Stimulated activated CD8-positive, alpha-beta memory T cell treated with anti-CD3 and anti-CD28 coated beads, Interleukin-15, amount 100 ng/mL, for 48 hours (primary cell): ENCODE measurements around the gene FAM120A.

Experiments used
- DNase-seq, 2 donors: peaks; one replicate each; pipeline ENCODE4 v3.0.0-alpha.2; 2020; ENCODE audit warnings: low read depth in 2 of 2

Gene FAM120A

DNA sequence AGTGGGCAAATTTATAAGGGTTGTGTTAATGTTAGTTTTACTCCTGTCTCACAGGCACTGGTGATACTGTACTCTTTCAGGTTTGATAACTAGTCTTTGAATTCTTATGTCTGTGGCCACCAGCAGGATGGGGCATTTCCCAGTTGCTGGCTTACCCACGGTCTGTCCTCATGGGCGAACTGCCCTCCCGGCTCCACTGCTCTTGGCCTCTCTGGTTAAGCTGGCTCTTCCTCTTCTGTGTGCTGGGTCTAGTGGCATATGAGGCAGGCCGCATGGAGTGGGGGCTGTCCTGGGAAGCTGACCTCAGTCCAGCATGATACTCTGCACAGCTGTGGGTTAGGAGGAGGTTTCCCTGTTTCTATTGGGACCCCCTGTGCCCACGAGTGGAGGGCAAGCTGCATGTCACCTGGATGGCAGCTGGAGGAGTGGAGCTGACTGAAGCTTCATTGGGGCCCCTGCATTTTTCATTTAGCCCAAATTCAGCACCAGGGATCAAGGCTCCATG lies 144.4 kb downstream of the FAM120A start:
- DNase-seq, result no peak

DNA sequence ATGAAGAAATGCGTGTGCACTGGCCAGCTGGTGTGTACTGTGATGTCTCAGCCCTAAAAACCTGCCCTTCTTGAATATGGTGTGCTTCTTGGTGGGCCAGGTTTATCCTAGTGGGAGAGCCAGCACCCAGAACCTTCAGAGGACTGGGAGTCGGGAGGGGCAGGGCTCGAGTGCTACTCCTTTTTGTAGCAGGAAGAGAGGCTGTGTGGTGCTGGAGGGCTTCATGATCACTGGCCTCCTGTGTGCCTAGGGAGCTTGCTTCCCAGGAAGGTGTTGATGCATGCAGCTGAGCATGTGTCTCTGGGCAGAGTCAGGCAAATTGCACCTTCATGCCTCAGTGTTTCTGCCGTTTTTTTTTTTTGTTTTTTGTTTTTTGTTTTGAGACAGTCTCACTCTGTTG lies 144.9 kb downstream of the FAM120A start:
- no peak for DNase-seq

DNA sequence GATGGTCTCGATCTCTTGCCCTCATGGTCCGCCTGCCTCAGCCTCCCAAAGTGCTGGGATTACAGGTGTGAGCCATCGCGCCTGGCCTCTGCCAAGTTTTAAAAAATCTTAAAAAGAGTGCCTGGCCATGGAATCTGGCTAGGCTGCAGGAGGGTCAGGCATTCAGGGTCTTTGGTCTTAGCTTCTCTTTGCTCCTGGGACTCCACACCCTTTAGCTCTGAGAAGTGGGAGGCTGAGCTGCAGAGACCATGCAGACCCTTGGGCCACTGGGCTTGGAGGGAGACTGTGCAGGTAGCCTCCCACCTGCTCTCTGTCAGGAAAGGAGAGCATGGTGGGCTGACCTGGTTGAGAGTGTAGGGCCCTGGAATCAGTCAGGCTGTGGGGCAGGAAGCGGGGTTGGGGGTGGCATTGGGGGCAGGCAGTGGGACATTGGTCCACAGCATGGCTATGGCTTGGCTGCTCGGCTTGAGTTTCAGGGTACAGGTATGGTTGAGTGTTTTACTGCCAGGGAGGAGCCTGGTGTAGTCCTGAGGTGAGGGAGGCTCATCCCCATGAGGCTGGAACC lies 145.7 kb downstream of the FAM120A start:
- DNase-seq, result no peak

DNA sequence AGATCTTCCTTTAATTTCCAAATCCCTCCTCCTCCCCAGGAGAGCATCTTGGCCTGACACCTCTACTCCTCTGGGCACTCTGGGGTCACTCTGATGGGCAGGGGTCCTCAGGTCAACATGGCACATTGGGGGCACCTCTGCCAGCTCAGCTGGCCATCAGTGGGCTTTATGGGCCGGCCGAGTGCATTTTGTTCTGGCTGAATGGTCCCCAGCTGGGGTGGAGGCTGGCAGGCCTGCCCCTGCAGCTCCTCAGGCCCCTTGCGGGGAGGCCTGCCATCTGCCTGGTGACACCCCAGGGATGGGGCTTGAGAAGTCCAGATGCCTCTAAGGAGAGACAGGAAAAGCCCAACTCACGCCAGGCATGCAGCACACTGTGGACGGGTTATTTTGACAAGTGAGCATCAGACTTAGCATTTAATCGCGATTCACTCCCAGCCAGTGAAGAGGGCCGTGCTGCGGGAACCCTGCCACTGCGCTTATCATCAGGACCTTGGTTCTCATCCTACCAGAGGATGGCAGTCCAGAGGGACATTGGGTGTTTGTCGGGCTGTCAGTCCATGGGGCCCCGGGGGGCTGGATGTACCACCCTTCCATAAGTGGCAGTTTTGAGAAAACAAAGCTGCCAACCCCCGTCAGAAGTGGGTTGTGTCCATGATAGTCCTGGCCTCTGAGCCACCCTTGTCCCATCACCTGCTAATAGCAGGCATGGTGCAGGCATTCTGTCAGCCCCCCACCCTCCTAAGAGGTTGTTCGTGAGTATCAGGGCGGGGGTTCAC lies 146.6 kb downstream of the FAM120A start:
- DNase-seq, result no peak

DNA sequence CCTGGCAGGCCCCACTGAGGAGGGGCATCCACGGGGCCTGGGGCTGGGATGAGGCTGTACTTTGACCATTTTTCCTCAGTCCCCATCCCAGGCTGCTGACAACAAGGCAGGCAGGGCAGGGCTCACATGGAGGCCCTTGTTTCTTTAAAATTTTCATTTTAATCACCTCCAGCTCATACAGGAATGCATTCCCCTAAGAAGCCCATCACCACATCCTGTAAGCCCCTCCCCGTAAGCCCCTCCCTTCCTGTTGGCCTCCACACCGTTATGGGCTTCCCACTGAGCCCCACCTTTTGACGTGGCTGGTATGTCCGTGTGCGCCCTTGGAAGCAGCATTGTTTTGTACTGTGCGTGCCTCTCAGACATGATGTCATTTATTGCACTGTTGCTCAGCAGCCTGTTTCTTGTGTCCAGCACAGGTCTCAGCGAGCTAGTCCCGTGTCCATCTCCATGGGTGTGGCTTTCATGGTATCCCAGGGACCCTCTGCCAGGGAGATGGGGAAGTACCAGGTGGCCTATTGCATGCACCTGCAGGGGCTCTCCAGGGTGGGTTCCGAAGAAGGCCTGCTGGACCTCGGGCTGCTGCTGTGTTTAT lies 147.3 kb downstream of the FAM120A start:
- no peak for DNase-seq

DNA sequence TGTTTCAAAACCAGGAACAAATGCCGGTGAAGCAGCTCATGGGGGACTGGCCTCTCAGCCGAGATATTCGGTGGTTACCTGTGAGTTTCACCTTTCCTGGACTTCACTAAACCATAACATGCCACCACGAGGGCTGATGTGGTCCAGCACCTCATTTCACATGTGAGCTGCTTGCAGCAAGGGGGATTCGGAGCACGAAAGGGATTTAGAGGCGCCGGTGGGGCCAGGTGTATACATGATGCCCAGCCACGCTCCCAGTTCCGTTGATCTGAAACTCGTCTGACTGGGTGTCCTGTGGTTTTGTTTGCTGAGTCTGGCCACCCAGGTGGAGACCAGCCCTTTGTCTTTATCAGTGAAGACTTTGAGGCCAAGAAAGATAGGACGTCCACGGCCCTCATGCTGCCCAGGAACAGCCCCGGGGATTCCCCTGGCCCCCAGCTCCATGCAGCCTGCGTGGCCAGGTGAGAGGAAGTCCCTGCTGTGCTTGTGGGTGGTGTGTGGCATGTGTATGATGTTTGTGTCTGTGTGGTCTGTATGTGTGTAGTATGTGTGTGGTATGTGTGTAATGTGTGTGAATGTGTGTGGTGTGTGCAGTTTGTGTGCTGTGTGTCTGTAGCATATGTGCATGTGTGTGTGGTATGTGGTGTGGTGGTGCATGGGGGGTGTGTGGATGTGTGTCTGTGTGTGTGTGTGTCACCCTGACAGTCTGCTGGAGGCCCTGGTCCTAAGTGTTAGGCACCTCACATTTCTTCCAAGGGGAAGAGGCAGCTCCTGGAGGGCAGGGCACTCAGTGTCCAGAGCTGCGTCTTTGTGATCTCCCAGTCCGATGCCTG lies 148.3 kb downstream of the FAM120A start:
- DNase-seq, result no peak

DNA sequence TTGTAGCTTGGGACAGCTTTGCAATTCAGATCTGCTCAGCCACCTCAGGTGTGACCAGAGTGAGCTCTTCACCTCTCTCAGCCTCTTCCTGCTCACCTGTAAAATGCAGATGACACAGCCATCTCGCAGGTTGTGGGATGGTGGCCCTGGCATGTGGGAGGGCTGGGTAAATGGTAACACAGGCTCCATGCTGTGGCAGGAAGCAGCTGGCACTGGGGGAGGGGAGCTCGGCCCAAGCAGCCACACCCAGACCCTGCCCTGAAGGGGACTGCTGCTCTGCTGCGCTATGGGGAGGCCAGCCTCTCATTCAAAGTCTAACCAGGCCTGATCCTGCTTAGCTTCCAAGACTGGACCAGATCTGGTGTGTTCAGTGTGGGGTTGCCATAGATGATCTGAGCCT lies 149.0 kb downstream of the FAM120A start:
- DNase-seq, result no peak

DNA sequence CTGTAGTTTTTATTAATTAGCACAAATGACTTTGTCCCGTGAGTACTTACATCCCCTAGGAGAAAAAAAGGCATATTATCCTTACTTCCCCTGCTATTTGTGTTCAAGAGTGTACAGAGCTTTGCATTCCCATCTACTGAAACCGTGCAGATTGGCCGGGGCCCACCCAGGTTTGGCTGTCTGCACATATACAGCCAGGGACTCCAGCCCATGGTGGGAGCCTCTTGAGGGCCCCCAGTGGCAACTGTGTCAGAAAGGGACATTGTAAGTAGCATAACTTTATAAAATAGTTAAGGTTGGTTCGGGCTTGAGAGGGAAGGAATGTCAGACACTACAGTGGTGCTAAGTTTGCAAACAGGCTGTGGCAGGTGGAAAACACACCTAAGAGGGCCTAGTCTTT lies 149.6 kb downstream of the FAM120A start:
- DNase-seq, result no peak

DNA sequence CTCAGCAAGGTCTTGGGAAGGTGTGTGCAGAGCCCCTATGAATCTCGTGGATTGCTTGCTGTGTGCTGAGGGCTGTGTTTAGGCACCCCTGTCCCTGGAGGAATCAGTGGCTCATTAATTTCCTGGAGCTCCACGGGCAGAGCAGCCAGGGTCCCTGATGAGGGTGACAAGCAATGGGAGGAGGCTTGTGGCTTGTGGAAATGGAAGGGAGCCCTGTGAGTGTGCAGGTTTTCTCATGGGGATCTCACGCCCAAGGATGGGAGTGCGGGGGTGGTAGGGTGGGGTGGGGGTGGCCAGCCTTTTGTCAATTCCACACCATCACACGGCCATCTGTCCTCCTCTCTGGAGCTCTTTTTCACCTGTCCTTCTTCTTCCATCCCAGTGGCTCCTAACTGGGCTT lies 150.2 kb downstream of the FAM120A start:
- DNase-seq, result no peak

DNA sequence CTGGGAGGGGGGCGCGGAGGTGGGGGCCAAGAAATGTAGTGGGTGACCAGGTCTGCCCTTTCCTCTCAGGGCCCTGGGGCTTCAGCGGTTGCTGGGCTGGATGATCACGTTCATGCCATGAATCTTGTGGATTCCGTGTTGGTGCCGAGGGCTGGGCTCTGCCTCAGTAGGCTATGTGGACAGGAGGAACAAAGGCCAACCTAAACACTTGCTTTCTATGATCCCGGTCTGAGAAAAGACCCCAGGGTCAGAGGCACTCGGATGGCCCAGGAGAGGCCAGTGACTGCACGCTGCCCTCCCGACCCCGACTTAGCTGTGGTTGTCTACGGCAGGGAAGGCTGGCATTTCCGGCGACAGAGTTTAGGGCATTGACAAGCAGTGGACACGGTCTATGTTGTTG lies 151.5 kb downstream of the FAM120A start:
- DNase-seq, result no peak

DNA sequence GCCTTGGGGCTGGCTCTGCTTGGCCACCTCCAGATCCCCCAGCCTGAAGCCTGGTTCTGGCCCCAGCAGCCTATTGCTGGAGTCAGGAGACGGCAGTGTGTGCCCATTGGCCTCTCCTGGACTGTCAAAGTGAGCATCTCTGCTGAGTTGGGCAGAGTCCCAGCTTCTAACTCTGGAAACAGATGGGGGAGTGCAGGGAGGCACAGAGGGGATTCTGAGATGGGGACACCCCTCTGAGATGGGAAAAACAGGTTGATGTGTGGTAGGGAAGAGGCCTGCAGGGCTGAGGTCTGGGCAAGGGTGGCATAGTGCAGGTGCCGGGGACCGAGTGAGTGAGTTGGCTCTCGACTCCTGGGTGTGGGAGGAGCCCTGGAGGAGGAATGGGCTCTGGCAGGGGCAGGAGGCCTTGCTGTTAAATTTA lies 152.4 kb downstream of the FAM120A start:
- DNase-seq, result no peak

DNA sequence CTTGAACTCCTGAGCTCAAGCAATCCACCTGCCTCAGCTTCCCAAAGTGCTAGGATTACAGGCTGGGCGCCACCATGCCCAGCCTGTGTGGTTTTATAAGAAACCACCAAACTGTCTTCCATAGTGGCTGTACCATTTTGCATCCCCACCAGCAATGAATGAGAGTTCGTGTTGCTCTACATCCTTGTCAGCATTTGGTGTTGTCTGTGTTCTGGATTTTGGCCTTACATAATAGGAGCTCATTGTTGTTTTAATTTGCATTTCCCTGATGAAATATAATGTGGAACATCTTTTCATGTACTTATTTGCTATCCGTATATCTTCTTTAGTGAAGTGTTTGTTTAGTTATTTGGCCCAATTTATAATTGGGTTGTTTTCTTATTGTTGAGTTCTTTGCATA lies 154.7 kb downstream of the FAM120A start:
- DNase-seq, result no peak

DNA sequence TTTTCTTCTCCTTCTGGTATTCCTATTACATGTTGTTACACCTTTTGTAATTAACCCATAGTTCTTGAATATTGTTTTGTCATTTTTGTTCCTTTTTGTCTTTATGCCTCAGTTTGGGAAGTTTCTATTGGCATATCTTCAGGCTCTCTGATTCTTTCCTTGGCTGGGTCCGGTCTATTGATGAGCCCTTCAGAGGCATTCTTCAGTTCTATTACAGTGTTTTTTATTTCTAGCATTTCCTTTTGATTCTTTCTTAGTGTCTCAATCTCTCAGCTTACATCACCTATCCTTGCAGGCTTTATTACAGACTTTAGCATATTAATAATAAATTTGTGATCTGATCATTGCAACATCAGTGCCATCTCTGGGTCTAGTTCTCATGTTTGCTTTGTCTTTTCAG lies 158.7 kb downstream of the FAM120A start:
- DNase-seq, result no peak

DNA sequence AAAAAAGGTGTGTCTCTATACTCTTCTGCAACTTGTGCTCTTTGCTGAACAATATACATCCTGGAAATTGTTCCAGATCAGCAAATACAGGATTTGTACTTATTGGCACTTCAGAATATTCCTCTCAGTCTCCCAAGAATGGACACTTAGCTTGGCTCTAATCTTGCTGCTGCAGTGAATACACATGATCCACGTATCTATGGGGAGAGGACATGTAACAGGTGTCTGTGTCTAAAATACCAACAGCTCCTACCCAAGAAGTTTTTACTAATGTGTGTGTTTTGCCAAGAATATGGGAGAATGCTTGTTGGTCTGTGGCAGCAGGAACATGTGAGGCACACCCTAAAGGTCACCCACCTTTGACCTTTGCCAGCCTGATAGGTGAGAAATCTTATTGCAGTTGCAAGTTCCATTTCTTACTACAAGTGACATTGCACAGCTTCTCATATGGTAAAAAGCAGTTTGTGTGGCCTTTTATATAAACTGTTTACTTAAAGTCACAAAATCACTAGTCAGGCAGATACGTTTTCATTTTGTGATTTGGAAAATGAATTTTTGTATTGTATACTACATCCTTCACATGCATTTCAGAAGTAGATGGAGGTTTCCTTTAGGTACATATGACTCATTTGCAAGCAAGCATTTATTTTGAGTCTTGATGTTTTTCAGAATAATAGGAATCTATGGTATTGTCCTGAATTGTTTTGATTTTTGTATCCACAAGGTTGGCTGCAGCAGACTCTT lies 160.7 kb downstream of the FAM120A start:
- no peak for DNase-seq

DNA sequence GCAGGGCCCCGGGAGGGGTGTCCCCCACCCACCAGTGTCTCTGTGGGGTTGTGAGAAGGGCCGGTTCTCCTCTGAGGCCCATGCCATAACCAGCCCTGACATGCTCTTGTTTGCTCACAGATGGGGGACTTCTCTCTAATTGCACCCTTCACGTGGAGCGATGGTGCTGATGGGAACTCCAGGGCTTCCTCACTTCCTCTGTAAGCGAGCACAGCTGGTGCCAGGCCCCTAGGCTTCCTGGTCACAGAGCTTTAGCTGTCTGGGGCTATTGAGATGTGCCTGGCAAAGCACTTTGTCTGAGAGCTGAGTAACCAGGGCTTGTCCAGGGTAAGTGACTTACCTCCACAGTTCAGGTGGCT lies 161.3 kb downstream of the FAM120A start:
- DNase-seq, result no peak

DNA sequence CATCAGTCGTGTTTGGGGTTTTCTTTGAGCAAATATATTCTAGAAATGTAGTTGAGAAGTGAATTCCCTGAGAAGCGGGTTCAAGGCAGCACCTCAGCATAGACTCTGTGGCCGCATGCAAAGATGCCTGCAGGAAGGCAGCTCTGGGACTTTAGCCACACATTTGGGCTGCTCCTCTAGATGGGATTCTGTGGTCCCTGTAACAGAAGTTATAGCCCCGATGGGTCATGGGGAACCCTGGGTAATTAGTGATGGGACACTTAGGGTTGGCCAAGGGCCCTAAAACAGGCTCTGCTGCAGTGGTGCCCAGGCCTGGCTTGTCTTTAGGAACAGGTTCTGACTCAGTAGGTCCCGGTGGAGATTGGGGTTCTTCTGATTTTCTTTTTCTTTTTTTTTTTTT lies 161.7 kb downstream of the FAM120A start:
- no peak for DNase-seq

DNA sequence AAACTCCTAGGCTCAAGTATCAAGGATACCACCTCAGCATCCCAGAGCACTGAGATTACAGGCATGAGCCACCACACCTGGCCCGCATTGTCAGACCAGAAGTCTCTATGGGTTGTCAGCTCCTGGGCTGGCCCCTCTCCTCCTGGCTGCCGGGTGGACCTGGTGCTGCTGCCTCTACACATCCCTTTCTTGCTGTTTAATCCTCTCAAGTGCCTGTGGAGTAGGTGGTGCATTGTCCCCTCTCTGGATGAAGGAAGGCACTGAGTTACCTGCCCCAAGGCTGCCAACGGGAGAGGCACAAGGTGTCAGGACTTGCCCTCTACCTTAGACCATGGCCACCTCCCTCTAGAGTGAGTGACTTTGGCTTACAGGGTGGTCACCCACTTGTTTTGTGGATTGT lies 162.3 kb downstream of the FAM120A start:
- DNase-seq, result no peak

DNA sequence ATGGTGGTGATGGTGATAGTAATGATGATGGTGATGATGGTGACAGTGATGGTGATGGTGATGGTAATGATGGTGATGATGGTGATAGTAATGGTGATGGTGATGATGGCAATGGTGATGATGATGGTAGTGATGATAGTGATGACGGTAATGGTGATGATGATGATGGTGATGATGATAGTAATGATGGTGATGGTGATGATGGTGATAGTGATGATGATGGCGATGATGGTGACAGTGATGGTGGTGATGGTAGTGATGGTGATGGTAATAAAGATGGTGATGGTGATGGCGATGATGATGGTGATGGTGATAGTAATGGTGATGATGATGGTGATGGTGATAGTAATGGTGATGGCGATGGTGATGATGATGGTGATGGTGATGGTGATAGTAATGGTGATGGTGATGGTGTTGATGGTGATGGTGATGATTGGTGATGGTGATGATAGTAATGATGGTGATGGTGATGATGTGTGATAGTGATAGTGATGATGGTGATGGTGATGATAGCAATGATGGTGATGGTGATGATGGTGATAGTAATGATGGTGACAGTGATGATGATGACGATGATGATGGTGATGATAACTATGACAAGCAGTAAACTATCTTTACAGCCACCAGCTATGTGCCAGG lies 163.5 kb downstream of the FAM120A start:
- DNase-seq, result no peak
